HG03066 (cell line): Measurements from ENCODE around the gene DOK7.
"Not testable (repeated sequence)": the region's sequence is repeated elsewhere in the genome, so short reads cannot be mapped to it uniquely, and the experiment has no call there.

Source experiments
- ATAC-seq: cut with Tn5 transposase; IDR thresholded peaks from one replicate; pipeline ENCODE4 v1.9.1; 2021; ENCODE audit warnings: low read depth; ENCODE audit not compliant: unreplicated experiment

The DOK7 gene

GRCh38 chr4:3527914-3528876, 65.1 kb downstream of the DOK7 start:
- no peak for ATAC-seq

- no peak for ATAC-seq
These were observed 66.3 kb downstream of the DOK7 start for GRCh38 chr4:3529363-3529762.

GRCh38 chr4:3530051-3530450, 66.9 kb downstream of the DOK7 start:
- ATAC-seq = no peak

GRCh38 chr4:3530663-3531254, 67.7 kb downstream of the DOK7 start:
- ATAC-seq = no peak

GRCh38 chr4:3531318-3531878, 68.3 kb downstream of the DOK7 start:
- ATAC-seq = no peak

GRCh38 chr4:3531879-3532750, 69.0 kb downstream of the DOK7 start, which contains the start of gene LRPAP1:
LRPAP1 (minus strand) TSS chr4:3532422; CDS start chr4:3532412, 10 bp downstream.
- ATAC-seq = peak; percentile 83

GRCh38 chr4:3532751-3533422, 69.8 kb downstream of the DOK7 start:
- peak; percentile 11 for ATAC-seq

GRCh38 chr4:3533423-3533820, 70.3 kb downstream of the DOK7 start:
- no peak for ATAC-seq

- ATAC-seq = not testable (repeated sequence)
These were observed 72.7 kb downstream of the DOK7 start for GRCh38 chr4:3535812-3536211.

GRCh38 chr4:3538906-3539305, 75.8 kb downstream of the DOK7 start:
- not testable (repeated sequence) for ATAC-seq

GRCh38 chr4:3543415-3543814, 80.3 kb downstream of the DOK7 start:
- not testable (repeated sequence) for ATAC-seq
